HEK293 (cell line): ENCODE results near the gene HRC.

Experiments used
- CTCF ChIA-PET: fragments of 350-600 bp; formaldehyde crosslinking; extraction: SDS; loops from one replicate; lab custom pipeline; 2021; ENCODE audit warnings: antibody characterized with exemption; lab: Yijun Ruan, JAX
- POLR2A ChIA-PET: fragments of 300-600 bp; formaldehyde crosslinking; extraction: SDS; loops from one replicate; lab custom pipeline; 2020; ENCODE audit warnings: antibody characterized with exemption, inconsistent platforms; lab: Yijun Ruan, JAX
- H3K27ac ChIP-seq: fragments of 200-500 bp; sonication (Bioruptor generic); 2 replicates; pipeline ENCODE4 v1.5.1; 2014; ENCODE audit warnings: low read depth, low read length, control low read depth, inconsistent platforms; ENCODE audit errors: extremely low read depth
- H3K36me3 ChIP-seq, 2 experiments: fragments of 200-500 bp in 1 of 2; sonication (Bioruptor generic) in 1 of 2; 1 replicate in 1 of 2; 2 replicates in 1 of 2; pipeline ENCODE4 v1.5.1; 2014 to 2017; ENCODE audit warnings: inconsistent platforms in 2 of 2, low read length in 2 of 2; ENCODE audit not compliant: control insufficient read depth in 2 of 2, insufficient read depth in 1 of 2
- H3K4me1 ChIP-seq: fragments of 200-500 bp; sonication (Bioruptor generic); 2 replicates; pipeline ENCODE4 v1.5.1; 2014; ENCODE audit warnings: mild to moderate bottlenecking, low read length, inconsistent platforms; ENCODE audit not compliant: control insufficient read depth, insufficient read depth
- H3K4me3 ChIP-seq: 2 replicates; pipeline ENCODE4 v1.5.1; 2011; ENCODE audit warnings: low read depth, mild to moderate bottlenecking, control low read depth, low read length, moderate library complexity
- H3K9me3 ChIP-seq: fragments of 200-500 bp; sonication (Bioruptor generic); 2 replicates; pipeline ENCODE4 v1.5.1; 2014; ENCODE audit warnings: low read depth, low read length, inconsistent platforms; ENCODE audit not compliant: control insufficient read depth, insufficient read depth
- BCL11B ChIP-seq: fragments of 450-650 bp; formaldehyde crosslinking; IDR thresholded peaks from 2 replicates; pipeline ENCODE4 v1.5.1; 2016; ENCODE audit warnings: low read depth, missing biosample characterization, missing genetic modification characterization
- GLIS1 ChIP-seq: fragments of 450-650 bp; formaldehyde crosslinking; IDR thresholded peaks from 2 replicates; pipeline ENCODE4 v1.5.1; 2016; ENCODE audit warnings: missing biosample characterization, missing genetic modification characterization
- IKZF3 ChIP-seq: fragments of 450-650 bp; IDR thresholded peaks from 2 replicates; pipeline ENCODE4 v1.5.0; 2018; ENCODE audit warnings: missing biosample characterization, mild to moderate bottlenecking, missing genetic modification characterization, moderate library complexity
- ZBTB1 ChIP-seq: fragments of 450-650 bp; formaldehyde crosslinking; IDR thresholded peaks from 2 replicates; pipeline ENCODE4 v1.5.1; 2016; ENCODE audit warnings: missing biosample characterization, missing genetic modification characterization
- ZBTB20 ChIP-seq: fragments of 450-650 bp; formaldehyde crosslinking; IDR thresholded peaks from 2 replicates; pipeline ENCODE4 v1.5.1; 2016; ENCODE audit warnings: missing biosample characterization, missing genetic modification characterization
- ZBTB7A ChIP-seq: fragments of 450-650 bp; formaldehyde crosslinking; IDR thresholded peaks from 2 replicates; pipeline ENCODE4 v1.5.1; 2016; ENCODE audit warnings: low read depth, missing biosample characterization, missing genetic modification characterization
- ZEB2 ChIP-seq: fragments of 450-650 bp; formaldehyde crosslinking; IDR thresholded peaks from 2 replicates; pipeline ENCODE4 v1.5.1; 2016; ENCODE audit warnings: missing biosample characterization, missing genetic modification characterization
- ZFP69B ChIP-seq: fragments of 450-650 bp; formaldehyde crosslinking; IDR thresholded peaks from 2 replicates; pipeline ENCODE4 v1.5.1; 2016; ENCODE audit warnings: missing biosample characterization, missing genetic modification characterization
- ZNF148 ChIP-seq: fragments of 450-650 bp; formaldehyde crosslinking; IDR thresholded peaks from 2 replicates; pipeline ENCODE4 v1.5.0; 2017; ENCODE audit warnings: missing biosample characterization, missing genetic modification characterization, borderline replicate concordance
- ZNF155 ChIP-seq: fragments of 450-650 bp; formaldehyde crosslinking; IDR thresholded peaks from 2 replicates; pipeline ENCODE4 v1.5.1; 2016; ENCODE audit warnings: missing biosample characterization, missing genetic modification characterization
- ZNF169 ChIP-seq: fragments of 450-650 bp; formaldehyde crosslinking; IDR thresholded peaks from 2 replicates; pipeline ENCODE4 v1.5.1; 2016; ENCODE audit warnings: missing biosample characterization, missing genetic modification characterization
- ZNF184 ChIP-seq: fragments of 450-650 bp; IDR thresholded peaks from 2 replicates; pipeline ENCODE4 v1.5.1; 2018; ENCODE audit warnings: missing biosample characterization, mild to moderate bottlenecking, missing genetic modification characterization
- ZNF23 ChIP-seq: fragments of 450-650 bp; formaldehyde crosslinking; IDR thresholded peaks from 2 replicates; pipeline ENCODE4 v1.5.1; 2016; ENCODE audit warnings: missing biosample characterization, missing genetic modification characterization, borderline replicate concordance
- ZNF274 ChIP-seq, 2 experiments: fragments of 200-500 bp in 1 of 2; fragments of 450-650 bp in 1 of 2; sonication (Bioruptor generic) in 1 of 2; formaldehyde crosslinking in 1 of 2; IDR thresholded peaks; 2 replicates each; pipeline versions ENCODE4 v1.5.1 to v1.6.1; 2014 to 2016; ENCODE audit warnings: borderline replicate concordance in 1 of 2, inconsistent platforms in 1 of 2, low read length in 1 of 2, missing biosample characterization in 1 of 2, missing genetic modification characterization in 1 of 2
- ZNF302 ChIP-seq: fragments of 450-650 bp; formaldehyde crosslinking; IDR thresholded peaks from 2 replicates; pipeline ENCODE4 v1.5.1; 2016; ENCODE audit warnings: missing biosample characterization, missing genetic modification characterization, low read depth
- ZNF394 ChIP-seq: fragments of 450-650 bp; formaldehyde crosslinking; IDR thresholded peaks from 2 replicates; pipeline ENCODE4 v1.5.1; 2016; ENCODE audit warnings: missing biosample characterization, missing genetic modification characterization, mild to moderate bottlenecking, moderate library complexity, borderline replicate concordance
- ZNF423 ChIP-seq: fragments of 450-650 bp; formaldehyde crosslinking; IDR thresholded peaks from 2 replicates; pipeline ENCODE4 v1.5.1; 2016; ENCODE audit warnings: missing biosample characterization, missing genetic modification characterization
- ZNF513 ChIP-seq: fragments of 450-650 bp; IDR thresholded peaks from 2 replicates; pipeline ENCODE4 v1.5.1; 2018; ENCODE audit warnings: missing biosample characterization, missing genetic modification characterization
- ZNF560 ChIP-seq: fragments of 450-650 bp; formaldehyde crosslinking; IDR thresholded peaks from 2 replicates; pipeline ENCODE4 v1.5.1; 2017; ENCODE audit warnings: missing biosample characterization, missing genetic modification characterization, borderline replicate concordance
- ZNF580 ChIP-seq: fragments of 450-650 bp; formaldehyde crosslinking; IDR thresholded peaks from 2 replicates; pipeline ENCODE4 v1.5.1; 2016; ENCODE audit warnings: missing biosample characterization, missing genetic modification characterization
- ZNF692 ChIP-seq: fragments of 450-650 bp; formaldehyde crosslinking; IDR thresholded peaks from 2 replicates; pipeline ENCODE4 v1.5.1; 2016; ENCODE audit warnings: missing biosample characterization, missing genetic modification characterization
- ZNF701 ChIP-seq: fragments of 450-650 bp; formaldehyde crosslinking; IDR thresholded peaks from 2 replicates; pipeline ENCODE4 v1.5.1; 2016; ENCODE audit warnings: missing biosample characterization, missing genetic modification characterization
- ZXDB ChIP-seq: fragments of 450-650 bp; formaldehyde crosslinking; IDR thresholded peaks from 2 replicates; pipeline ENCODE4 v1.5.1; 2016; ENCODE audit warnings: missing biosample characterization, missing genetic modification characterization

HRC gene

GRCh38 chr19:49109051-49109450, 46.1 kb downstream of the HRC start:
- H3K27ac ChIP-seq, result no peak overlapping the region
- ChIA-PET POLR2A (interaction anchor here (0.5 to 1.7 kb wide), 2 partner anchors 13 to 19 kb away, joined by 3 to 8 read pairs; no protein-coding TSS in a partner anchor), CTCF (interaction anchor here (0.5 to 7.9 kb wide), 6 partner anchors 8 to 343 kb away, joined by 3 to 104 read pairs (median 4); no protein-coding TSS in a partner anchor)
- no peak for TF ChIP-seq ZNF701
- 0 out of 2 replicates have a peak, but pooled peaks have one; percentile 1 for TF ChIP-seq ZFP69B (tag by site-specific recombination)
- 0 out of 2 replicates have a peak, but pooled peaks have one; percentile 24 for TF ChIP-seq ZBTB20 (tag by site-specific recombination)
- 0 out of 2 replicates have a peak, but pooled peaks have one; percentile 27 for TF ChIP-seq GLIS1 (tag by site-specific recombination)
- TF ChIP-seq ZBTB1 (tag by site-specific recombination), result no peak
- TF ChIP-seq ZNF169 (tag by site-specific recombination), result no peak
- TF ChIP-seq ZNF692, result 0 out of 2 replicates have a peak, but pooled peaks have one; percentile 38
- H3K4me3 ChIP-seq, result no peak overlapping the region
- peaks cover 43 to 58% of the 10 kb centered on the region in 2 experiments for H3K36me3 ChIP-seq
- H3K4me1 ChIP-seq, result peaks cover 7% of the 10 kb centered on the region
- no peaks in the 10 kb centered on the region for H3K9me3 ChIP-seq

GRCh38 chr19:49107625-49108459, 47.4 kb downstream of the HRC start:
- no peak overlapping the region for H3K4me3 ChIP-seq
- no peak overlapping the region for H3K27ac ChIP-seq
- H3K4me1 ChIP-seq, result no peaks in the 10 kb centered on the region
- H3K9me3 ChIP-seq, result no peaks in the 10 kb centered on the region
- ChIA-PET CTCF (interaction anchor here (0.6 to 7.9 kb wide), 4 partner anchors 11 to 105 kb away, joined by 3 to 104 read pairs (median 4); no protein-coding TSS in a partner anchor), POLR2A (interaction anchor here (0.6 kb wide), 1 partner anchor 20 kb away, joined by 9 read pairs; no protein-coding TSS in a partner anchor)
- peaks cover 49 to 69% of the 10 kb centered on the region in 2 experiments for H3K36me3 ChIP-seq
- no peak for TF ChIP-seq ZNF23 (tag by site-specific recombination)
- 0 out of 2 replicates have a peak, but pooled peaks have one; percentile 17 for TF ChIP-seq BCL11B (tag by site-specific recombination)
- TF ChIP-seq IKZF3 (tag by site-specific recombination), result peak; percentile 42; the same call in 1 of the 2 replicates

GRCh38 chr19:49106648-49107135, 48.5 kb downstream of the HRC start:
- POLR2A ChIA-PET, result interaction anchor here (1.0 to 1.6 kb wide), 3 partner anchors 9 to 133 kb away, joined by 3 to 8 read pairs (median 5); no protein-coding TSS in a partner anchor
- CTCF ChIA-PET, result interaction anchor here (0.5 to 7.9 kb wide), 21 partner anchors 8 to 285 kb away, joined by 3 to 104 read pairs (median 4); partner anchors contain the start of genes KCNA7 and LIN7B
- H3K36me3 ChIP-seq, result peaks cover 57 to 79% of the 10 kb centered on the region in 2 experiments
- H3K27ac ChIP-seq, result no peak overlapping the region; the same call in 1 of the 2 replicates
- H3K9me3 ChIP-seq, result no peaks in the 10 kb centered on the region
- no peak overlapping the region for H3K4me3 ChIP-seq
- no peaks in the 10 kb centered on the region for H3K4me1 ChIP-seq
- TF ChIP-seq ZNF274 (IDR thresholded peaks at IDR 0.05; ENCODE audit: low read length), result no peak
- TF ChIP-seq ZNF274 (tag by site-specific recombination; IDR thresholded peaks at IDR 0.05; ENCODE audit: borderline replicate concordance), result no peak
- TF ChIP-seq ZNF148, result no peak
- TF ChIP-seq ZEB2, result peak; percentile 53; the same call in 1 of the 2 replicates
- no peak for TF ChIP-seq ZNF423 (tag by site-specific recombination)
- TF ChIP-seq ZNF580 (tag by site-specific recombination), result no peak
- no peak for TF ChIP-seq ZBTB7A (tag by site-specific recombination)
- TF ChIP-seq ZXDB (tag by site-specific recombination), result peak; percentile 15; the same call in 1 of the 2 replicates
- TF ChIP-seq ZNF184 (tag by site-specific recombination), result no peak
- TF ChIP-seq ZNF560 (tag by site-specific recombination), result no peak
- TF ChIP-seq ZNF513 (tag by site-specific recombination), result no peak
- TF ChIP-seq ZNF302 (tag by site-specific recombination), result no peak
- TF ChIP-seq ZNF155 (tag by site-specific recombination), result no peak
- TF ChIP-seq ZNF394 (tag by site-specific recombination), result no peak
